Type B pancreatic cell (in vitro differentiated cells): ENCODE results near the gene PDE4B. TPM values are rescaled to one million over a fixed set of nuclear protein-coding genes. Genes with fewer than 3 reads are reported as not detected.

ENCODE experiments used
- DNase-seq: peaks from one replicate; pipeline ENCODE4 v3.0.0; 2021; ENCODE audit warnings: mixed read lengths; ENCODE audit not compliant: unreplicated experiment; ENCODE audit errors: extremely low spot score
- H3K27ac Mint-ChIP-seq: 2 replicates; pipeline ENCODE4 v1.8.0; 2021; ENCODE audit warnings: mild to moderate bottlenecking, mixed read lengths
- H3K27me3 Mint-ChIP-seq: 2 replicates; pipeline ENCODE4 v1.8.0; 2021; ENCODE audit warnings: mixed read lengths
- H3K36me3 Mint-ChIP-seq: 2 replicates; pipeline ENCODE4 v1.8.0; 2021; ENCODE audit warnings: mixed read lengths
- H3K4me1 Mint-ChIP-seq: one replicate; pipeline ENCODE4 v1.8.0; 2021; ENCODE audit warnings: mixed read lengths; ENCODE audit not compliant: unreplicated experiment
- H3K4me3 Mint-ChIP-seq: 2 replicates; pipeline ENCODE4 v1.8.0; 2021; ENCODE audit warnings: mild to moderate bottlenecking, mixed read lengths
- H3K9me3 Mint-ChIP-seq: 2 replicates; pipeline ENCODE4 v1.8.0; 2021; ENCODE audit warnings: mixed read lengths
- total RNA-seq: library from RNA; stranded (reverse); gene quantifications from 2 replicates; pipeline ENCODE4 v1.2.1, GENCODE V29; 2021; ENCODE audit warnings: low replicate concordance
- TF ChIP-seq, protein P1 (sequence below): fragments of 200-600 bp; sonication (generic); conservative IDR thresholded peaks from 2 replicates; pipeline ENCODE4 v1.5.0; 2021; ENCODE audit warnings: antibody characterized with exemption, mild to moderate bottlenecking

Gene PDE4B
- total RNA-seq, 1 donor from 2014 or later: 4.7 TPM

DNA sequence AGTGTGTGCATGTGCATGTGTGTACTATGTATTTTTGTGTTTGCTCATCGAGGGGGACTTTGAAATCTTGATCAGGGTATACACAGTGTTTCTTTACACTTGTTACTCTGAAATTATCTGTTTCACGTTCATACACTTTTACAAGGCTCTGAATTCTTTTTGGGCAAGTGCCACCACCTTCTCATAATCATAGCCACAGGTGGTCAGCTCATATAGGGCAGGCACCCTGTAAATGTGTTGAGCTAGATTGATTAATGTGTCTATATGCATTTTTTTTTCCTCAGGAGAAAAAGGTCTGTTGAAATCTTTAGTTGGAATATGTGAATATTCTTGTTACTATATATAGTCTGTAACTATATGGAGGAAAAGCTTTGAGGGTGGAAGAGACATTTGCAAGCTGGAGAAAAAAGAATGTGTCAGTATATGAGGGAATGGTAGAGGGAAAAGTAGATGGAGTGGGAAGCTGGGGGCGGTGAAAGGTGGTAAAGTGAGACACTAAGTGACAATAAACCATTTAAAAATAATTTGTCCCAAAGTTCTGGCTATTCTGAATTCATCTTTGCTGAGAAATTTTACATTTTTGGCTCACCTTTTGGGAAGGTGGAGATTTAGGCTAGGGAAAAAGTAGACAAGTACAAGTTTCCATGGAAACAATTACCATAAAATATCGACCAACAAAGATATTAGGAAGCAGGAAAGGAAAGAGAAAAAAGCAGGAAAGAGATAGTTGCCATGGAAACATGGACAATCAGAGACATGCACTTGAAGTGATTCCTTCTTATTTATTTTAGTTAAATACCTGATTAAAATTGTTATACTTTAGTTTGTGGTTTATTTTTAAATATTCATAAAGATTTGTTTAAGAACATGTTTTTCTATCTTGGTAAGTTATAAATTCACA lies 277.5 kb downstream of the PDE4B start:
- DNase-seq: no peak
- Mint-ChIP-seq H3K4me1 (no peaks in the 10 kb centered on the region), H3K4me3 (no peak overlapping the region), H3K27ac (no peak overlapping the region), H3K9me3 (no peaks in the 10 kb centered on the region), H3K36me3 (no peaks in the 10 kb centered on the region), H3K27me3 (no peaks in the 10 kb centered on the region)
- TF ChIP-seq, protein P1, sequence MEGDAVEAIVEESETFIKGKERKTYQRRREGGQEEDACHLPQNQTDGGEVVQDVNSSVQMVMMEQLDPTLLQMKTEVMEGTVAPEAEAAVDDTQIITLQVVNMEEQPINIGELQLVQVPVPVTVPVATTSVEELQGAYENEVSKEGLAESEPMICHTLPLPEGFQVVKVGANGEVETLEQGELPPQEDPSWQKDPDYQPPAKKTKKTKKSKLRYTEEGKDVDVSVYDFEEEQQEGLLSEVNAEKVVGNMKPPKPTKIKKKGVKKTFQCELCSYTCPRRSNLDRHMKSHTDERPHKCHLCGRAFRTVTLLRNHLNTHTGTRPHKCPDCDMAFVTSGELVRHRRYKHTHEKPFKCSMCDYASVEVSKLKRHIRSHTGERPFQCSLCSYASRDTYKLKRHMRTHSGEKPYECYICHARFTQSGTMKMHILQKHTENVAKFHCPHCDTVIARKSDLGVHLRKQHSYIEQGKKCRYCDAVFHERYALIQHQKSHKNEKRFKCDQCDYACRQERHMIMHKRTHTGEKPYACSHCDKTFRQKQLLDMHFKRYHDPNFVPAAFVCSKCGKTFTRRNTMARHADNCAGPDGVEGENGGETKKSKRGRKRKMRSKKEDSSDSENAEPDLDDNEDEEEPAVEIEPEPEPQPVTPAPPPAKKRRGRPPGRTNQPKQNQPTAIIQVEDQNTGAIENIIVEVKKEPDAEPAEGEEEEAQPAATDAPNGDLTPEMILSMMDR: no peak

DNA sequence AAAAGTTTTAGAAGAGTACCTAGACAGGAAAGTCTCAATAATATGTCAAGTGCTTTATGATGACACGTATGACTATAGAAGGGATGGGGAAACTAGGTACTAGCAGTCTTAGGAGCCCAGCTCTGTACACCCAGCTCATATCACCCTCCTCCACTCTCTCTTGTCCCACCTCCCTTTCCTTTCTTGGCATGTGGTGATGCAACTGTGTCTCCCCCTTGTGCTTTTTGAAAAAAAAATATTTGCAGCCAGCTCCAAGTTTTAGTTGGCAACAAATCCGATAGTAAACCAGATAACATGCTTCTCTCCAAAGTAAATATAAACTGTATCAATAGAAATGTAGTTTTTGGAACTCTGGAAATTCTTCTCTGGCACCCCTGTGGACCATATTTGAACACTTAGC lies 280.7 kb downstream of the PDE4B start:
- H3K4me1 Mint-ChIP-seq: no peaks in the 10 kb centered on the region
- DNase-seq: no peak
- H3K27me3 Mint-ChIP-seq: no peaks in the 10 kb centered on the region
- no peaks in the 10 kb centered on the region for H3K9me3 Mint-ChIP-seq
- H3K4me3 Mint-ChIP-seq: no peak overlapping the region
- H3K36me3 Mint-ChIP-seq: no peaks in the 10 kb centered on the region
- no peak overlapping the region for H3K27ac Mint-ChIP-seq
- TF ChIP-seq, protein P1: no peak

DNA sequence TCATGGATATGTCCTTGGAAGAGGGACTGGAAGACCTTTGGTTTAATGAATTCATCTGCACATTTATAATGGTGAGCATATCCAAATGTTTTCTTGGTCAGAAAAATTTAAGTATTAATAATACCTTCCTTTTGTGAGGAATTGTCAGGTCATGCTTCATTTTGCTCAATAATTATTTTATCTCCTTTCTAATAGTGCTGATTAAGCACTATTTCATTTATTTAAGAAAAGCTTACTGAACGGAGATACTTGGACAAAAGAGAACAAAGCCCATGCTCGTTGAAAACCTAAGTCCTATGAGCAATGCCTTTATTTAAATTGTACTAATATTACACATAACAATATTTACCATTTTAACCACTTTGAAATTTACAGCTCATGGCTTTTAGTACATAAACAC lies 281.5 kb downstream of the PDE4B start:
- no peaks in the 10 kb centered on the region for H3K4me1 Mint-ChIP-seq
- no peak for DNase-seq
- no peaks in the 10 kb centered on the region for H3K36me3 Mint-ChIP-seq
- no peaks in the 10 kb centered on the region for H3K9me3 Mint-ChIP-seq
- TF ChIP-seq, protein P1: no peak
- no peaks in the 10 kb centered on the region for H3K27me3 Mint-ChIP-seq
- no peak overlapping the region for H3K4me3 Mint-ChIP-seq
- no peak overlapping the region for H3K27ac Mint-ChIP-seq

DNA sequence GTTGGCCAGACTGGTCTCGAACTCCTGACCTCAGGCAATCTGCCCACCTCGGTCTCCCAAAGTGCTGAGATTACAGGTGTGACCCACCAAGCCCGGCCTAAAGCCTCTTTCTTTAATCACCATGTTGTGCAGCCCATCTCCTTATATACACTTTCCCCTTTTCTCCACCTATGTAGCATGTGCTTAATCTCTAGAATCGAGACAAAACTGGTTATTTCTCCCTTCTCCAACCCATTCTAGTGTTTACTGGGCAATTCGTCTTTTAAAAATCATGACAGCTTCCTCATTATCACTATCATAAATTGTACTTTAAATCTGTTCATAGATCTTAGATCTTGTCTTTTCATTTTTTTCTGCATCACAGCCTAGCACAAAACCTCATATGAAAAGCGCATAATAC lies 285.7 kb downstream of the PDE4B start:
- Mint-ChIP-seq H3K4me3 (no peak overlapping the region), H3K4me1 (peaks cover 4% of the 10 kb centered on the region), H3K36me3 (no peaks in the 10 kb centered on the region), H3K9me3 (no peaks in the 10 kb centered on the region), H3K27me3 (no peaks in the 10 kb centered on the region), H3K27ac (no peak overlapping the region)
- DNase-seq: no peak
- TF ChIP-seq, protein P1: no peak

DNA sequence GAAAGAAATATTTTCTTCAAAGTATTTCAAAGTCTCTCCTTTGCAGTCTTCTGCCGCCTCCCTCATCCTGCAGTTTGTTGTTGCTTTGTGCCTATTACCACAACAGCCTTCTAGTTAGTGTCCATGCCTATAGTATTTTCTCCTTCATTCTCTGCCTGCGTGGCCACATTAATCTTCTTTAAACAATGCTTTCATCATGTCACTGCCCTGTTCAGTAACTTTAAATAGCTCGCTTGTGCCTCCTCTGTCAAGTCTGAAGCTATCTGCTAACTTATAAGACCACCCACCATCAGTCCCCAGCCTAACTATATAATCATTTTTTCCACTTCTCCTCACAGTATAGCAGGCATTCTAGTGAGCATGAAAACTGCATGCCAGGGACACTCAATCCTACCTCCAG lies 290.3 kb downstream of the PDE4B start:
- Mint-ChIP-seq H3K27me3 (peaks cover 8% of the 10 kb centered on the region), H3K27ac (no peak overlapping the region), H3K4me3 (no peak overlapping the region), H3K36me3 (no peaks in the 10 kb centered on the region), H3K9me3 (no peaks in the 10 kb centered on the region), H3K4me1 (peaks cover 4% of the 10 kb centered on the region)
- TF ChIP-seq, protein P1: no peak
- no peak for DNase-seq
